ENCODE data around the gene IMPDH1.
A peak's percentile ranks its signal among the peaks of the same experiment; 100 is the strongest.

Gene IMPDH1

GRCh38 chr7:128349466-128349825 lies 60.3 kb downstream of the IMPDH1 start:
- Histone ChIP-seq H3K36me3 (ENCODE audit: control insufficient read depth in 2 of 2, insufficient read depth in 2 of 2, low read length in 2 of 2) (no peaks in the 10 kb centered on the region), H3K27me3 (ENCODE audit: control insufficient read depth in 1 of 2, insufficient read depth in 2 of 2, low read length in 2 of 2) (peaks cover 21 to 39% of the 10 kb centered on the region in 2 donors), H3K9me3 (ENCODE audit: control insufficient read depth in 2 of 2, low read length in 2 of 2) (no peaks in the 10 kb centered on the region), H3K4me1 (ENCODE audit: control insufficient read depth, insufficient read depth, low read length) (peaks cover 11% of the 10 kb centered on the region), H3K9ac (ENCODE audit: low read length in 2 of 2) (no peak overlapping the region), H3K27ac (ENCODE audit: low read length) (no peak overlapping the region), H3K4me3 (ENCODE audit: low read length in 2 of 2) (no peak overlapping the region)

GRCh38 chr7:128347647-128348097 lies 62.1 kb downstream of the IMPDH1 start:
- Histone ChIP-seq H3K27ac (ENCODE audit: low read length) (no peak overlapping the region), H3K36me3 (ENCODE audit: control insufficient read depth in 2 of 2, insufficient read depth in 2 of 2, low read length in 2 of 2) (no peaks in the 10 kb centered on the region), H3K4me3 (ENCODE audit: low read length in 2 of 2) (no peak overlapping the region), H3K9me3 (ENCODE audit: control insufficient read depth in 2 of 2, low read length in 2 of 2) (no peaks in the 10 kb centered on the region), H3K4me1 (ENCODE audit: control insufficient read depth, insufficient read depth, low read length) (peaks cover 16% of the 10 kb centered on the region), H3K9ac (ENCODE audit: low read length in 2 of 2) (peak overlapping the region in 1 of 2 donors; percentile 5), H3K27me3 (ENCODE audit: control insufficient read depth in 1 of 2, insufficient read depth in 2 of 2, low read length in 2 of 2) (peaks cover 9 to 24% of the 10 kb centered on the region in 2 donors)

GRCh38 chr7:128344431-128344774 lies 65.4 kb downstream of the IMPDH1 start:
- H3K36me3 ChIP-seq (ENCODE audit: control insufficient read depth in 2 of 2, insufficient read depth in 2 of 2, low read length in 2 of 2): peaks cover 0 to 3% of the 10 kb centered on the region in 2 donors
- H3K9me3 ChIP-seq (ENCODE audit: control insufficient read depth in 2 of 2, low read length in 2 of 2): no peaks in the 10 kb centered on the region
- H3K9ac ChIP-seq (ENCODE audit: low read length in 2 of 2): no peak overlapping the region
- peaks cover 0 to 3% of the 10 kb centered on the region in 2 donors for H3K27me3 ChIP-seq (ENCODE audit: control insufficient read depth in 1 of 2, insufficient read depth in 2 of 2, low read length in 2 of 2)
- no peak overlapping the region for H3K4me3 ChIP-seq (ENCODE audit: low read length in 2 of 2)
- peaks cover 17% of the 10 kb centered on the region for H3K4me1 ChIP-seq (ENCODE audit: control insufficient read depth, insufficient read depth, low read length)
- H3K27ac ChIP-seq (ENCODE audit: low read length): no peak overlapping the region

GRCh38 chr7:128343554-128344430 lies 66.0 kb downstream of the IMPDH1 start, which contains the start of gene RBM28:
Gene RBM28, minus strand, starts transcription at chr7:128343908. Its CDS starts 115 bp downstream, at chr7:128343793.
- peaks cover 0 to 3% of the 10 kb centered on the region in 2 donors for H3K36me3 ChIP-seq (ENCODE audit: control insufficient read depth in 2 of 2, insufficient read depth in 2 of 2, low read length in 2 of 2)
- peak within 1 kb of the TSS; percentile 74 for H3K27ac ChIP-seq (ENCODE audit: low read length)
- H3K27me3 ChIP-seq (ENCODE audit: control insufficient read depth in 1 of 2, insufficient read depth in 2 of 2, low read length in 2 of 2): no peaks in the 10 kb centered on the region
- peak within 1 kb of the TSS; percentile 93 to 94 for H3K4me3 ChIP-seq (ENCODE audit: low read length in 2 of 2)
- peak within 1 kb of the TSS; percentile 93 to 97 for H3K9ac ChIP-seq (ENCODE audit: low read length in 2 of 2)
- peaks cover 17% of the 10 kb centered on the region for H3K4me1 ChIP-seq (ENCODE audit: control insufficient read depth, insufficient read depth, low read length)
- H3K9me3 ChIP-seq (ENCODE audit: control insufficient read depth in 2 of 2, low read length in 2 of 2): no peaks in the 10 kb centered on the region
